ENCODE data around the gene URGCP.
"Not testable (repeated sequence)": the region's sequence is repeated elsewhere in the genome, so short reads cannot be mapped to it uniquely, and the experiment has no call there.

Gene URGCP

GRCh38 chr7:43905956-43906330 lies 453 bp downstream of the URGCP start:
- peak; percentile 4 for DNase-seq

GRCh38 chr7:43905209-43905946 lies 1.0 kb downstream of the URGCP start:
- DNase-seq, result no peak

GRCh38 chr7:43904533-43905208 lies 1.7 kb downstream of the URGCP start:
- DNase-seq, result no peak

- no peak for DNase-seq
These were observed 3.8 kb downstream of the URGCP start for GRCh38 chr7:43902542-43903054.

- DNase-seq, result not testable (repeated sequence)
These were observed 7.8 kb downstream of the URGCP start for GRCh38 chr7:43898571-43898970.

- no peak for DNase-seq
These were observed 10.5 kb downstream of the URGCP start for GRCh38 chr7:43895847-43896415.

GRCh38 chr7:43891069-43891955 lies 15.1 kb downstream of the URGCP start:
- no peak for DNase-seq

GRCh38 chr7:43890468-43890867 lies 15.9 kb downstream of the URGCP start:
- no peak for DNase-seq

- DNase-seq, result no peak
These were observed 17.1 kb downstream of the URGCP start for GRCh38 chr7:43888993-43889945.

- DNase-seq, result no peak
These were observed 21.8 kb downstream of the URGCP start for GRCh38 chr7:43884617-43885016.

GRCh38 chr7:43884209-43884608 lies 22.2 kb downstream of the URGCP start:
- no peak for DNase-seq

GRCh38 chr7:43880596-43880995 lies 25.8 kb downstream of the URGCP start:
- DNase-seq, result no peak

- no peak for DNase-seq
These were observed 26.9 kb downstream of the URGCP start for GRCh38 chr7:43879477-43879876.

GRCh38 chr7:43878867-43879266 lies 27.5 kb downstream of the URGCP start:
- DNase-seq, result no peak

GRCh38 chr7:43877968-43878864 lies 28.2 kb downstream of the URGCP start:
- no peak for DNase-seq

GRCh38 chr7:43876976-43877745 lies 29.2 kb downstream of the URGCP start:
- DNase-seq, result no peak

- no peak for DNase-seq
These were observed 30.2 kb downstream of the URGCP start for GRCh38 chr7:43876241-43876640.

GRCh38 chr7:43873300-43873699 lies 33.1 kb downstream of the URGCP start:
- DNase-seq, result no peak

GRCh38 chr7:43872406-43873110 lies 33.8 kb downstream of the URGCP start:
- DNase-seq, result no peak

All from NCI-H2029 (cell line).